ENCODE measurements around the gene ATP8A1. TPM values are rescaled to one million over a fixed set of nuclear protein-coding genes. Genes with fewer than 3 reads are reported as not detected.

The ATP8A1 gene
- total RNA-seq, 2 donors from 2014 or later = 17.0 to 29.2 TPM

Other genes with a start within 250 kb of the ATP8A1 start
- not detected for gene GRXCR1, start 235.6 kb upstream of the ATP8A1 start, total RNA-seq